NCI-H345 (cell line): Measurements from ENCODE around the gene CIBAR2.
"Not testable (repeated sequence)": the region's sequence is repeated elsewhere in the genome, so short reads cannot be mapped to it uniquely, and the experiment has no call there.

Experiments
- DNase-seq: peaks from one replicate; lab custom pipeline; 2025; lab: John Stamatoyannopoulos, UW

CIBAR2 gene

GRCh38 chr16:85062845-85063244 is 49.4 kb downstream of the CIBAR2 start:
- DNase-seq = no peak

- no peak for DNase-seq
Observed at GRCh38 chr16:85062323-85062722, 49.9 kb downstream of the CIBAR2 start.

GRCh38 chr16:85061566-85061965 is 50.7 kb downstream of the CIBAR2 start:
- DNase-seq = no peak

- no peak for DNase-seq
Observed at GRCh38 chr16:85058909-85059308, 53.4 kb downstream of the CIBAR2 start.

- peak; percentile 87 for DNase-seq
Observed at GRCh38 chr16:85057948-85058347, 54.3 kb downstream of the CIBAR2 start.

GRCh38 chr16:85057212-85057889 is 54.9 kb downstream of the CIBAR2 start:
- peak; percentile 22 for DNase-seq

- no peak for DNase-seq
Observed at GRCh38 chr16:85056211-85056748, 56.0 kb downstream of the CIBAR2 start.

- no peak for DNase-seq
Observed at GRCh38 chr16:85055493-85056210, 56.6 kb downstream of the CIBAR2 start.

- DNase-seq = no peak
Observed at GRCh38 chr16:85054948-85055492, 57.3 kb downstream of the CIBAR2 start.

GRCh38 chr16:85054321-85054720 is 58.0 kb downstream of the CIBAR2 start:
- not testable (repeated sequence) for DNase-seq

- DNase-seq = no peak
Observed at GRCh38 chr16:85052536-85052935, 59.7 kb downstream of the CIBAR2 start.

GRCh38 chr16:85051683-85052082 is 60.6 kb downstream of the CIBAR2 start:
- no peak for DNase-seq

- DNase-seq = no peak
Observed at GRCh38 chr16:85051067-85051581, 61.1 kb downstream of the CIBAR2 start.

GRCh38 chr16:85049706-85050305 is 62.5 kb downstream of the CIBAR2 start:
- DNase-seq = no peak

- DNase-seq = no peak
Observed at GRCh38 chr16:85048921-85049562, 63.2 kb downstream of the CIBAR2 start.
